Stomach (tissue), 4 donors: Measurements from ENCODE around the gene DENND4B.

ENCODE experiments used
- CTCF ChIP-seq, 7 experiments: fragments of 450-650 bp in 4 of 7; fragments of 200-600 bp in 3 of 7; sonication (generic) in 3 of 7; IDR thresholded peaks; one replicate each; pipeline ENCODE4 v1.5.1; 2016 to 2019; ENCODE audit warnings: antibody characterized with exemption in 7 of 7, control low read depth in 2 of 7, mild to moderate bottlenecking in 1 of 7
- EP300 ChIP-seq: sonication (generic); formaldehyde crosslinking; IDR thresholded peaks from one replicate; pipeline ENCODE4 v1.6.1; 2017; ENCODE audit warnings: antibody characterized with exemption
- POLR2AphosphoS5 ChIP-seq, 3 donors: sonication (generic); formaldehyde crosslinking; IDR thresholded peaks; one replicate each; pipeline ENCODE4 v1.6.1; 2016; ENCODE audit warnings: antibody characterized with exemption in 3 of 3

DNA sequence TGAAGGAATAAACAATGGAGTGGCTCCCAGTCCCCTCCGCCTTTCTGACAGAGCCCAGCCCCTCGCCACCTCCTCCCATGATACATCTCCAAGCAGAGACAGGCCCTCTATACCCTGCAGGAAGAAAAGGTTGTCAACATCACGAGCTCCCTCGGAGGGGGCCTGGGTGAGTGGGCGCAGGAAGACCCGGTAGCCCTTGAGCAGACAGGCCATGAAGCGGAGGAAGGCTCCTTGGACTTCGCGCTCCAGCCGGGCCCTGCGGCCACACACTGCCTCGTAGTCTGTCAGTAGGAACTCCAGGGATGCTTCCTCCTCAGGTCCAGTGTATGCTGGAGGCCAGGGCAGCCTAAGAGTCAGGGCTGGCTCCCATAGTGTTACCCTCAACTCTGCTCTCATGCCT, 7.0 kb downstream of the DENND4B start:
- TF ChIP-seq CTCF (IDR thresholded peaks at IDR 0.05) (no peak), EP300 (no peak), POLR2AphosphoS5 (IDR thresholded peaks at IDR 0.05) (no peak)
